CD4-positive, alpha-beta T cell (primary cell): ENCODE data around the gene CEP95. TPM values are rescaled to one million over a fixed set of nuclear protein-coding genes. Genes with fewer than 3 reads are reported as not detected.

Experiments
- ATAC-seq: fragments of 200-7000 bp; cut with Tn5 transposase; one replicate; pipeline ENCODE4 v1.10.0; 2022; ENCODE audit warnings: mild to moderate bottlenecking; ENCODE audit not compliant: poor library complexity
- CTCF ChIA-PET: fragments of 350-600 bp; sonication (Branson Sonifier 250); formaldehyde crosslinking; loops from one replicate; lab custom pipeline; 2021; ENCODE audit warnings: antibody characterized with exemption, inconsistent platforms; lab: Charles Lee
- POLR2A ChIA-PET: fragments of 350-600 bp; sonication (Branson Sonifier 250); formaldehyde crosslinking; loops from one replicate; lab custom pipeline; 2021; ENCODE audit warnings: antibody characterized with exemption, inconsistent platforms; lab: Charles Lee
- DNase-seq, 14 experiments: peaks; one replicate each; pipeline ENCODE4 v3.0.0-alpha.2; 2013 to 2020; ENCODE audit warnings: mixed read lengths in 2 of 14
- H3K27ac ChIP-seq, 2 donors: one replicate each; pipeline versions ENCODE4 v1.5.1 to v1.7.0; 2013; ENCODE audit warnings: low read length in 2 of 2, low read depth in 1 of 2, mild to moderate bottlenecking in 1 of 2
- H3K27me3 ChIP-seq, 2 experiments: 1 replicate in 1 of 2; 2 replicates in 1 of 2; pipeline versions ENCODE4 v1.6.1 to v1.7.0; 2013; ENCODE audit warnings: low read length in 2 of 2, control low read depth in 1 of 2, mild to moderate bottlenecking in 1 of 2, moderate library complexity in 1 of 2; ENCODE audit not compliant: insufficient read depth in 2 of 2, control insufficient read depth in 1 of 2
- H3K36me3 ChIP-seq: one replicate; pipeline ENCODE4 v1.6.1; 2013; ENCODE audit warnings: low read length, control low read depth; ENCODE audit not compliant: insufficient read depth
- H3K4me1 ChIP-seq: one replicate; pipeline ENCODE4 v1.6.1; 2013; ENCODE audit warnings: low read length, control low read depth; ENCODE audit not compliant: insufficient read depth
- H3K4me3 ChIP-seq: one replicate; pipeline ENCODE4 v1.5.1; 2013; ENCODE audit warnings: mild to moderate bottlenecking, low read length, moderate library complexity
- H3K9me3 ChIP-seq, 2 experiments: 1 replicate in 1 of 2; 2 replicates in 1 of 2; pipeline versions ENCODE4 v1.6.1 to v1.7.0; 2013; ENCODE audit warnings: low read length in 2 of 2, mild to moderate bottlenecking in 2 of 2, control low read depth in 1 of 2, moderate library complexity in 1 of 2; ENCODE audit not compliant: control insufficient read depth in 1 of 2, insufficient read depth in 1 of 2
- H3K27ac Mint-ChIP-seq: one replicate; pipeline ENCODE4 v1.8.0; 2020; ENCODE audit warnings: mixed read lengths
- H3K27me3 Mint-ChIP-seq: one replicate; pipeline ENCODE4 v1.8.0; 2021; ENCODE audit warnings: mixed read lengths
- H3K36me3 Mint-ChIP-seq: one replicate; pipeline ENCODE4 v1.8.0; 2021; ENCODE audit warnings: low read depth, mixed read lengths
- H3K4me1 Mint-ChIP-seq: one replicate; pipeline ENCODE4 v1.8.0; 2021; ENCODE audit warnings: low read depth, mixed read lengths
- H3K4me3 Mint-ChIP-seq: one replicate; pipeline ENCODE4 v1.8.0; 2020; ENCODE audit warnings: mild to moderate bottlenecking, mixed read lengths
- H3K9me3 Mint-ChIP-seq: one replicate; pipeline ENCODE4 v1.8.0; 2020; ENCODE audit warnings: mixed read lengths
- CTCF ChIP-seq: fragments of 200-600 bp; IDR thresholded peaks from one replicate; pipeline ENCODE4 v1.8.0; 2022; ENCODE audit warnings: antibody characterized with exemption, mild to moderate bottlenecking
- intact Hi-C, 2 experiments: fragments of 100-400 bp; cut with DNase I in 1 of 2; cut with micrococcal nuclease in 1 of 2; formaldehyde crosslinking; loops; one replicate each; pipeline versions ENCODE4 v1.15.1 to v1.9.0; 2023 to 2025; cut with DNase I, micrococcal nuclease
- total RNA-seq, 174 experiments: library from RNA in 2 of 174; stranded (reverse) in 2 of 174; gene quantifications; one replicate each; pipeline ENCODE4 v1.2.3 and lab custom pipeline; 2021 to 2026

CEP95 gene
- total RNA-seq, 2 experiments from 2014 or later, result 256 to 269 TPM

- Mint-ChIP-seq H3K27me3 (no peaks in the 10 kb centered on the region), H3K4me3 (peak overlapping the region; percentile 99), H3K9me3 (no peaks in the 10 kb centered on the region), H3K4me1 (peaks cover 68% of the 10 kb centered on the region), H3K36me3 (peaks cover 96% of the 10 kb centered on the region), H3K27ac (peak overlapping the region; percentile 99)
- TF ChIP-seq CTCF, result no peak
- intact Hi-C loops, result loop anchor here (1.0 to 10.0 kb wide), 9 partner anchors 8 to 883 kb away; partner anchors contain the start of genes POLG2 (in 2 of the 2), ICAM2 (in 1 of the 2), LIMD2 (in 1 of the 2) and MAP3K3 (in 1 of the 2)
- Histone ChIP-seq H3K36me3 (peaks cover 65% of the 10 kb centered on the region), H3K4me1 (peaks cover 36% of the 10 kb centered on the region), H3K4me3 (peak overlapping the region; percentile 90), H3K27ac (peak overlapping the region; percentile 99 to 100), H3K9me3 (no peaks in the 10 kb centered on the region), H3K27me3 (no peaks in the 10 kb centered on the region)
- ChIA-PET POLR2A (interaction anchor here (0.6 to 7.4 kb wide), 61 partner anchors 11 to 883 kb away, joined by 3 to 453 read pairs (median 6); partner anchors contain the start of genes CCDC47, DDX42, ERN1 and GNA13), CTCF (interaction anchor here (3.6 to 4.0 kb wide), 3 partner anchors 8 to 86 kb away, joined by 26 to 40 read pairs (median 33); partner anchors contain the start of gene POLG2)
- peak; percentile 76 to 97 (median 85) for DNase-seq
- peak; percentile 37 for ATAC-seq
These were observed 1.2 kb upstream of the CEP95 start for GRCh38 chr17:64505340-64506200.

GRCh38 chr17:64506201-64506575, 589 bp upstream of the CEP95 start, which contains the start of gene DDX5:
DDX5 (minus strand) TSS chr17:64506289; CDS start chr17:64506119, 170 bp downstream.
- Mint-ChIP-seq H3K4me3 (peak within 1 kb of the TSS; percentile 99), H3K27me3 (no peaks in the 10 kb centered on the region), H3K9me3 (no peaks in the 10 kb centered on the region), H3K36me3 (peaks cover 96% of the 10 kb centered on the region), H3K4me1 (peaks cover 61% of the 10 kb centered on the region), H3K27ac (peak within 1 kb of the TSS; percentile 99)
- ATAC-seq (peak; percentile 65), DNase-seq (peak; percentile 95 to 99 (median 98))
- no peaks in the 10 kb centered on the region for H3K27me3 ChIP-seq
- ChIA-PET POLR2A (interaction anchor here (0.6 to 7.4 kb wide), 63 partner anchors 11 to 1825 kb away, joined by 3 to 453 read pairs (median 6); partner anchors contain the start of genes CCDC47, DDX42, ERN1 and ICAM2), CTCF (interaction anchor here (3.6 to 4.0 kb wide), 3 partner anchors 9 to 87 kb away, joined by 26 to 40 read pairs (median 33); partner anchors contain the start of gene POLG2)
- no peaks in the 10 kb centered on the region for H3K9me3 ChIP-seq
- intact Hi-C loops, result loop anchor here (1.0 to 10.0 kb wide), 9 partner anchors 9 to 884 kb away; partner anchors contain the start of genes POLG2 (in 2 of the 2), ICAM2 (in 1 of the 2), LIMD2 (in 1 of the 2) and MAP3K3 (in 1 of the 2)
- peaks cover 64% of the 10 kb centered on the region for H3K36me3 ChIP-seq
- H3K27ac ChIP-seq, result peak within 1 kb of the TSS; percentile 99 to 100
- H3K4me3 ChIP-seq, result peak within 1 kb of the TSS; percentile 90
- no peak for TF ChIP-seq CTCF
- H3K4me1 ChIP-seq, result peaks cover 32% of the 10 kb centered on the region

GRCh38 chr17:64507413-64507782, 621 bp downstream of the CEP95 start:
- Mint-ChIP-seq H3K4me1 (peaks cover 59% of the 10 kb centered on the region), H3K27me3 (no peaks in the 10 kb centered on the region), H3K9me3 (no peaks in the 10 kb centered on the region), H3K4me3 (peak overlapping the region; percentile 99), H3K36me3 (peaks cover 96% of the 10 kb centered on the region), H3K27ac (peak overlapping the region; percentile 99)
- ChIA-PET POLR2A (interaction anchor here (0.6 to 7.4 kb wide), 51 partner anchors 9 to 1824 kb away, joined by 3 to 453 read pairs (median 7); partner anchors contain the start of genes CCDC47, DDX42, ERN1 and ICAM2), CTCF (interaction anchor here (0.8 to 4.0 kb wide), 7 partner anchors 10 to 182 kb away, joined by 3 to 40 read pairs (median 3); partner anchors contain the start of gene POLG2)
- Histone ChIP-seq H3K4me3 (peak overlapping the region; percentile 90), H3K27me3 (no peaks in the 10 kb centered on the region), H3K36me3 (peaks cover 61% of the 10 kb centered on the region), H3K4me1 (peaks cover 27% of the 10 kb centered on the region), H3K9me3 (no peaks in the 10 kb centered on the region), H3K27ac (peak overlapping the region; percentile 99 to 100)
- peak; percentile 73 for TF ChIP-seq CTCF
- peak in 8 of 14 experiments; percentile 7 to 83 (median 36) for DNase-seq
- ATAC-seq, result peak; percentile 38
- intact Hi-C loops, result loop anchor here (2.0 to 10.0 kb wide), 7 partner anchors 140 to 885 kb away; partner anchors contain the start of genes ICAM2 (in 1 of the 2), LIMD2 (in 1 of the 2), MAP3K3 (in 1 of the 2) and SMARCD2 (in 1 of the 2)
